H9 (cell line): ENCODE measurements around the gene FADS2. TPM values are rescaled to one million over a fixed set of nuclear protein-coding genes. Genes with fewer than 3 reads are reported as not detected.

Source experiments
- DNase-seq: peaks from one replicate; pipeline ENCODE4 v3.0.0-alpha.2; 2017
- H2AFZ ChIP-seq: one replicate; pipeline ENCODE4 v1.6.1; 2013; ENCODE audit warnings: mild to moderate bottlenecking, low read length, control low read depth, moderate library complexity
- H2AK5ac ChIP-seq: 2 replicates; pipeline ENCODE4 v1.6.1; 2013; ENCODE audit warnings: low read length, control low read depth, mixed read lengths; ENCODE audit not compliant: insufficient read length
- H2BK120ac ChIP-seq: one replicate; pipeline ENCODE4 v1.6.1; 2013; ENCODE audit warnings: low read depth, mild to moderate bottlenecking, low read length, control low read depth, inconsistent platforms; ENCODE audit not compliant: poor library complexity, severe bottlenecking
- H2BK12ac ChIP-seq: 2 replicates; pipeline ENCODE4 v1.6.1; 2013; ENCODE audit warnings: low read length, control low read depth, mixed read lengths, low read depth; ENCODE audit not compliant: insufficient read length
- H2BK15ac ChIP-seq: 2 replicates; pipeline ENCODE4 v1.6.1; 2013; ENCODE audit warnings: low read depth, low read length, control low read depth
- H2BK20ac ChIP-seq: one replicate; pipeline ENCODE4 v1.6.1; 2013; ENCODE audit warnings: low read depth, mild to moderate bottlenecking, low read length, control low read depth, inconsistent platforms; ENCODE audit not compliant: poor library complexity, severe bottlenecking
- H2BK5ac ChIP-seq: 2 replicates; pipeline ENCODE4 v1.6.1; 2013; ENCODE audit warnings: low read length, control low read depth, mixed read lengths; ENCODE audit not compliant: insufficient read length
- H3K14ac ChIP-seq: 2 replicates; pipeline ENCODE4 v1.6.1; 2013; ENCODE audit warnings: low read length, control low read depth; ENCODE audit not compliant: insufficient read depth
- H3K18ac ChIP-seq: 2 replicates; pipeline ENCODE4 v1.6.1; 2013; ENCODE audit warnings: low read depth, mild to moderate bottlenecking, mixed read lengths, low read length, control low read depth; ENCODE audit not compliant: insufficient read length
- H3K23ac ChIP-seq: 2 replicates; pipeline ENCODE4 v1.6.1; 2013; ENCODE audit warnings: low read length, control low read depth, mixed read lengths, low read depth; ENCODE audit not compliant: insufficient read length
- H3K23me2 ChIP-seq: 2 replicates; pipeline ENCODE4 v1.6.1; 2013; ENCODE audit warnings: low read depth, mild to moderate bottlenecking, mixed read lengths, low read length, control low read depth; ENCODE audit not compliant: insufficient read length, poor library complexity, severe bottlenecking
- H3K27ac ChIP-seq: 2 replicates; pipeline ENCODE4 v1.5.1; 2013; ENCODE audit warnings: low read length, control low read depth, mixed read lengths, low read depth; ENCODE audit not compliant: insufficient read length
- H3K27me3 ChIP-seq: 2 replicates; pipeline ENCODE4 v1.6.1; 2013; ENCODE audit warnings: low read length, control low read depth, inconsistent platforms; ENCODE audit not compliant: insufficient read depth
- H3K4ac ChIP-seq: 2 replicates; pipeline ENCODE4 v1.6.1; 2013; ENCODE audit warnings: low read depth, mild to moderate bottlenecking, control low read depth, inconsistent platforms, low read length, moderate library complexity
- H3K4me1 ChIP-seq: 2 replicates; pipeline ENCODE4 v1.6.1; 2013; ENCODE audit warnings: low read length, control low read depth, inconsistent platforms; ENCODE audit not compliant: insufficient read depth
- H3K4me2 ChIP-seq: 2 replicates; pipeline ENCODE4 v1.6.1; 2013; ENCODE audit warnings: low read length, control low read depth, mixed read lengths; ENCODE audit not compliant: insufficient read length, insufficient read depth
- H3K56ac ChIP-seq: 2 replicates; pipeline ENCODE4 v1.6.1; 2013; ENCODE audit warnings: low read depth, mild to moderate bottlenecking, mixed read lengths, low read length, control low read depth; ENCODE audit not compliant: insufficient read length
- H3K79me1 ChIP-seq: 2 replicates; pipeline ENCODE4 v1.6.1; 2013; ENCODE audit warnings: low read depth, mild to moderate bottlenecking, moderate library complexity, low read length, control low read depth, inconsistent platforms; ENCODE audit not compliant: insufficient read depth, poor library complexity, severe bottlenecking
- H3K79me2 ChIP-seq: 2 replicates; pipeline ENCODE4 v1.6.1; 2013; ENCODE audit warnings: low read length, control low read depth, inconsistent platforms; ENCODE audit not compliant: insufficient read depth
- H3K9ac ChIP-seq: 2 replicates; pipeline ENCODE4 v1.6.1; 2013; ENCODE audit warnings: low read length, control low read depth, mixed read lengths; ENCODE audit not compliant: insufficient read length; ENCODE audit errors: extremely low read depth
- H3K9me3 ChIP-seq: one replicate; pipeline ENCODE4 v1.6.1; 2013; ENCODE audit warnings: low read depth, low read length, inconsistent platforms; ENCODE audit not compliant: control insufficient read depth
- H3T11ph ChIP-seq: one replicate; pipeline ENCODE4 v1.6.1; 2013; ENCODE audit warnings: mild to moderate bottlenecking, low read length, control low read depth, inconsistent platforms
- H4K20me1 ChIP-seq: one replicate; pipeline ENCODE4 v1.6.1; 2013; ENCODE audit not compliant: control insufficient read depth, insufficient read length, insufficient read depth
- H4K5ac ChIP-seq: 2 replicates; pipeline ENCODE4 v1.6.1; 2013; ENCODE audit warnings: low read depth, mild to moderate bottlenecking, mixed read lengths, low read length, control low read depth; ENCODE audit not compliant: insufficient read length
- H4K8ac ChIP-seq: replicated peaks from 2 replicates; pipeline ENCODE4 v1.6.1; 2013; ENCODE audit warnings: low read length, control low read depth, mixed read lengths, low read depth; ENCODE audit not compliant: insufficient read length
- H4K91ac ChIP-seq: 2 replicates; pipeline ENCODE4 v1.6.1; 2013; ENCODE audit warnings: low read depth, mild to moderate bottlenecking, moderate library complexity, mixed read lengths, low read length, control low read depth; ENCODE audit not compliant: insufficient read length
- H3K27ac Mint-ChIP-seq, 3 experiments: 2 replicates in 2 of 3; 3 replicates in 1 of 3; pipeline ENCODE4 v1.8.0; 2020 to 2021; ENCODE audit warnings: mixed read lengths in 3 of 3, mild to moderate bottlenecking in 1 of 3, moderate library complexity in 1 of 3
- H3K27me3 Mint-ChIP-seq: 2 replicates; pipeline ENCODE4 v1.8.0; 2021; ENCODE audit warnings: low read depth, mild to moderate bottlenecking, moderate library complexity, mixed read lengths
- H3K36me3 Mint-ChIP-seq, 3 experiments: 2 replicates in 2 of 3; 3 replicates in 1 of 3; pipeline ENCODE4 v1.8.0; 2020 to 2021; ENCODE audit warnings: low read depth in 3 of 3, mixed read lengths in 3 of 3; ENCODE audit not compliant: insufficient read depth in 1 of 3
- H3K4me1 Mint-ChIP-seq, 2 experiments: 2 replicates each; pipeline ENCODE4 v1.8.0; 2020; ENCODE audit warnings: mixed read lengths in 2 of 2
- H3K4me3 Mint-ChIP-seq, 2 experiments: 2 replicates in 1 of 2; 3 replicates in 1 of 2; pipeline ENCODE4 v1.8.0; 2020 to 2021; ENCODE audit warnings: mild to moderate bottlenecking in 2 of 2, mixed read lengths in 2 of 2, moderate library complexity in 1 of 2
- H3K9me3 Mint-ChIP-seq, 2 experiments: 2 replicates in 1 of 2; 3 replicates in 1 of 2; pipeline ENCODE4 v1.8.0; 2020; ENCODE audit warnings: mild to moderate bottlenecking in 2 of 2, mixed read lengths in 2 of 2, moderate library complexity in 1 of 2
- WGBS: extraction: QIAGEN DNeasy Blood & Tissue Kit; methylation state at CpG from one replicate; pipeline ENCODE4 v1.1.7; 2013; ENCODE audit warnings: missing lambda C conversion rate, low lambda C conversion rate, mixed read lengths; ENCODE audit not compliant: insufficient read length; ENCODE audit errors: extremely low coverage; 5-methylcytosine and 5-hydroxymethylcytosine counted together
- total RNA-seq: library from RNA; stranded (reverse); gene quantifications from 2 replicates; pipeline ENCODE4 v1.2.1, GENCODE V29; 2021
- TF ChIP-seq, protein P1 (sequence below): fragments of 200-600 bp; sonication (generic); conservative IDR thresholded peaks from 3 replicates; pipeline ENCODE4 v1.8.0; 2021; ENCODE audit warnings: antibody characterized with exemption, mild to moderate bottlenecking

FADS2 gene
- total RNA-seq, 1 experiment from 2014 or later, result 322 TPM

DNA sequence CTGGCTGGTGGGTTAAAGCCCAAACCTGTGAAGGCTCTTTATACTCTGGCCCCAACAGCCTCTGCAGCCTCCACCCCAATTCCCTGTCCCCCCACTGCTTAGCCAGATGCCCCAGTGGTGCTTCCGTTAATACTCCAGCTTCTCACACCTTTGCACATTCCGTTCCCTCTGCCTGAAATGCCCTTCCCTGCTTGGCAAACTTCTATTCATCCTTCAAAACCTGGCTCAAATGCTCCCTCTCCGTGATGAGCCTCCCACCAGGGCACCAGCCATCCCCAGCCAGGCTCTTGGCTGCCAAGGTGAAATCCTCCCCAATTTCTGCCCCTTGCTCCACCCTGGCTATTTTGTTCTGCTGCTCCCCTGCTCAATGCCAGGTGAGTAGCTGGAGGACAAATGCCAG, 75.7 kb downstream of the FADS2 start:
- Histone ChIP-seq H4K20me1 (no peaks in the 10 kb centered on the region), H2BK15ac (no peak overlapping the region), H3K56ac (no peak overlapping the region), H2BK12ac (no peak overlapping the region), H2BK20ac (no peak overlapping the region), H3K79me1 (no peaks in the 10 kb centered on the region), H4K91ac (no peak overlapping the region), H3K4me1 (no peaks in the 10 kb centered on the region; the same call in 1 of the 2 replicates), H3K27ac (no peak overlapping the region), H2AK5ac (no peak overlapping the region), H3K27me3 (no peaks in the 10 kb centered on the region), H3K14ac (no peak overlapping the region), H3T11ph (no peak overlapping the region), H3K23me2 (no peaks in the 10 kb centered on the region), H3K4ac (no peak overlapping the region), H3K4me2 (no peak overlapping the region), H4K5ac (no peak overlapping the region), H3K18ac (peak overlapping the region; percentile 8), H3K79me2 (no peaks in the 10 kb centered on the region), H2BK120ac (no peak overlapping the region), H3K23ac (no peak overlapping the region), H2AFZ (no peak overlapping the region), H4K8ac (no peak overlapping the region), H2BK5ac (no peak overlapping the region), H3K9ac (no peak overlapping the region), H3K9me3 (no peaks in the 10 kb centered on the region)
- H3K36me3 Mint-ChIP-seq, result no peaks in the 10 kb centered on the region
- H3K4me1 Mint-ChIP-seq, result peaks cover 9 to 35% of the 10 kb centered on the region in 2 experiments
- H3K27me3 Mint-ChIP-seq, result peaks cover 7% of the 10 kb centered on the region
- DNase-seq, result no peak
- H3K27ac Mint-ChIP-seq, result no peak overlapping the region
- no CpG with 5 or more reads among the region's 3 CpGs for WGBS
- H3K9me3 Mint-ChIP-seq, result no peaks in the 10 kb centered on the region
- TF ChIP-seq, protein P1, sequence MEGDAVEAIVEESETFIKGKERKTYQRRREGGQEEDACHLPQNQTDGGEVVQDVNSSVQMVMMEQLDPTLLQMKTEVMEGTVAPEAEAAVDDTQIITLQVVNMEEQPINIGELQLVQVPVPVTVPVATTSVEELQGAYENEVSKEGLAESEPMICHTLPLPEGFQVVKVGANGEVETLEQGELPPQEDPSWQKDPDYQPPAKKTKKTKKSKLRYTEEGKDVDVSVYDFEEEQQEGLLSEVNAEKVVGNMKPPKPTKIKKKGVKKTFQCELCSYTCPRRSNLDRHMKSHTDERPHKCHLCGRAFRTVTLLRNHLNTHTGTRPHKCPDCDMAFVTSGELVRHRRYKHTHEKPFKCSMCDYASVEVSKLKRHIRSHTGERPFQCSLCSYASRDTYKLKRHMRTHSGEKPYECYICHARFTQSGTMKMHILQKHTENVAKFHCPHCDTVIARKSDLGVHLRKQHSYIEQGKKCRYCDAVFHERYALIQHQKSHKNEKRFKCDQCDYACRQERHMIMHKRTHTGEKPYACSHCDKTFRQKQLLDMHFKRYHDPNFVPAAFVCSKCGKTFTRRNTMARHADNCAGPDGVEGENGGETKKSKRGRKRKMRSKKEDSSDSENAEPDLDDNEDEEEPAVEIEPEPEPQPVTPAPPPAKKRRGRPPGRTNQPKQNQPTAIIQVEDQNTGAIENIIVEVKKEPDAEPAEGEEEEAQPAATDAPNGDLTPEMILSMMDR, result no peak
- H3K4me3 Mint-ChIP-seq, result peak overlapping the region in 1 of 2 experiments; percentile 44; a peak in 1 of 5 replicates
